Gastrocnemius medialis (tissue), 4 donors: ENCODE data around the gene ATPAF1. TPM values are rescaled to one million over a fixed set of nuclear protein-coding genes. Genes with fewer than 3 reads are reported as not detected.
A peak's percentile ranks its signal among the peaks of the same experiment; 100 is the strongest.

Experiments
- ATAC-seq, 2 donors: fragments of 150-250 bp; one replicate each; pipeline ENCODE4 v1.9.1; 2016
- DNase-seq, 2 donors: peaks; one replicate each; pipeline ENCODE4 v3.0.0-alpha.2; 2019
- H3K27ac ChIP-seq, 4 donors: fragments of 200-600 bp; sonication (generic); 1 replicate in 1 of 4; 2 replicates in 3 of 4; pipeline ENCODE4 v1.5.1; 2016 to 2018; ENCODE audit warnings: mild to moderate bottlenecking in 2 of 4, moderate library complexity in 1 of 4
- H3K27me3 ChIP-seq, 3 donors: fragments of 200-600 bp; sonication (generic) in 2 of 3; 1 replicate in 1 of 3; 2 replicates in 2 of 3; pipeline versions ENCODE4 v1.5.1 to v1.6.0; 2016 to 2019; ENCODE audit warnings: mild to moderate bottlenecking in 1 of 3, moderate library complexity in 1 of 3
- H3K36me3 ChIP-seq, 2 donors: fragments of 200-600 bp; sonication (generic) in 1 of 2; one replicate each; pipeline ENCODE4 v1.5.1; 2017 to 2018
- H3K4me1 ChIP-seq, 2 donors: fragments of 200-600 bp; sonication (generic) in 1 of 2; one replicate each; pipeline ENCODE4 v1.5.1; 2016 to 2017; ENCODE audit warnings: mild to moderate bottlenecking in 2 of 2
- H3K4me3 ChIP-seq, 4 donors: fragments of 200-600 bp; sonication (generic) in 3 of 4; 1 replicate in 1 of 4; 2 replicates in 3 of 4; pipeline ENCODE4 v1.5.1; 2016 to 2019; ENCODE audit warnings: mild to moderate bottlenecking in 2 of 4
- H3K9me3 ChIP-seq, 3 donors: fragments of 200-600 bp; sonication (generic) in 2 of 3; 1 replicate in 1 of 3; 2 replicates in 2 of 3; pipeline ENCODE4 v1.5.1; 2016 to 2019
- CTCF ChIP-seq, 5 experiments: fragments of 450-650 bp in 3 of 5; fragments of 200-600 bp in 2 of 5; sonication (generic) in 2 of 5; IDR thresholded peaks in 4 of 5; conservative IDR thresholded peaks in 1 of 5; 1 replicate in 4 of 5; 2 replicates in 1 of 5; pipeline ENCODE4 v1.5.1; 2016 to 2019; ENCODE audit warnings: antibody characterized with exemption in 5 of 5, mild to moderate bottlenecking in 3 of 5, moderate library complexity in 3 of 5
- POLR2A ChIP-seq, 2 donors: fragments of 450-650 bp; IDR thresholded peaks; one replicate each; pipeline ENCODE4 v1.6.1; 2017; ENCODE audit warnings: antibody characterized with exemption in 2 of 2, mild to moderate bottlenecking in 2 of 2, moderate library complexity in 2 of 2
- in situ Hi-C, 4 donors: fragments of 200-750 bp; cut with MboI; loops; one replicate each; pipeline versions ENCODE4 v1.15.0 to v1.8.0; 2017; ENCODE audit warnings: low sequenced_read_pairs in 4 of 4
- intact Hi-C: fragments of 100-400 bp; cut with DNase I; formaldehyde crosslinking; loops from one replicate; pipeline ENCODE4 v1.15.1; 2023; ENCODE audit warnings: low total_unique reads
- total RNA-seq, 4 donors: library from RNA; depleted of rRNA; stranded (reverse); fragments of >200 nt; gene quantifications; one replicate each; pipeline versions ENCODE4 v1.1.0 to v1.2.3, GENCODE V29; 2016

The ATPAF1 gene
- total RNA-seq, 4 donors from 2014 or later: 76.6 to 173 (median 135) TPM

- Histone ChIP-seq H3K36me3 (peaks cover 1 to 47% of the 10 kb centered on the region in 2 donors), H3K27ac (peak overlapping the region; percentile 42 to 68 (median 61)), H3K4me3 (no peak overlapping the region), H3K27me3 (no peaks in the 10 kb centered on the region), H3K4me1 (peaks cover 9 to 14% of the 10 kb centered on the region in 2 donors), H3K9me3 (no peaks in the 10 kb centered on the region)
- no peak for DNase-seq
- intact Hi-C loops: no loop called here
- in situ Hi-C loops: no loop called here
- peak; percentile 64 to 66 for ATAC-seq
- TF ChIP-seq CTCF (IDR thresholded peaks at IDR 0.05 in 4 of 5, conservative IDR thresholded peaks at IDR 0.05 in 1 of 5) (no peak), POLR2A (IDR thresholded peaks at IDR 0.05) (no peak)
These were observed 30.6 kb downstream of the ATPAF1 start for GRCh38 chr1:46637444-46638083.

GRCh38 chr1:46635205-46635604 is 33.0 kb downstream of the ATPAF1 start:
- intact Hi-C loops: no loop called here
- Histone ChIP-seq H3K4me1 (peaks cover 9 to 13% of the 10 kb centered on the region in 2 donors), H3K9me3 (no peaks in the 10 kb centered on the region), H3K36me3 (peaks cover 5 to 59% of the 10 kb centered on the region in 2 donors), H3K27me3 (no peaks in the 10 kb centered on the region), H3K4me3 (no peak overlapping the region), H3K27ac (no peak overlapping the region)
- TF ChIP-seq CTCF (IDR thresholded peaks at IDR 0.05 in 4 of 5, conservative IDR thresholded peaks at IDR 0.05 in 1 of 5) (no peak), POLR2A (IDR thresholded peaks at IDR 0.05) (no peak)
- in situ Hi-C loops: no loop called here
- DNase-seq (no peak), ATAC-seq (no peak)

GRCh38 chr1:46630719-46631118 is 37.4 kb downstream of the ATPAF1 start:
- H3K4me3 ChIP-seq: no peak overlapping the region
- no peak for ATAC-seq
- in situ Hi-C loops (no loop called here), intact Hi-C loops (no loop called here)
- H3K9me3 ChIP-seq: no peaks in the 10 kb centered on the region
- no peaks in the 10 kb centered on the region for H3K27me3 ChIP-seq
- peaks cover 5 to 56% of the 10 kb centered on the region in 2 donors for H3K36me3 ChIP-seq
- no peak for TF ChIP-seq CTCF (IDR thresholded peaks at IDR 0.05 in 4 of 5, conservative IDR thresholded peaks at IDR 0.05 in 1 of 5)
- TF ChIP-seq POLR2A (IDR thresholded peaks at IDR 0.05): no peak
- no peaks in the 10 kb centered on the region for H3K4me1 ChIP-seq
- no peak overlapping the region for H3K27ac ChIP-seq
- no peak for DNase-seq

- Histone ChIP-seq H3K4me1 (no peaks in the 10 kb centered on the region), H3K27me3 (no peaks in the 10 kb centered on the region), H3K27ac (no peak overlapping the region), H3K4me3 (no peak overlapping the region), H3K36me3 (no peaks in the 10 kb centered on the region), H3K9me3 (no peaks in the 10 kb centered on the region)
- TF ChIP-seq POLR2A (IDR thresholded peaks at IDR 0.05) (no peak), CTCF (IDR thresholded peaks at IDR 0.05 in 4 of 5, conservative IDR thresholded peaks at IDR 0.05 in 1 of 5) (no peak)
- DNase-seq: no peak
- no peak for ATAC-seq
- intact Hi-C loops: no loop called here
- in situ Hi-C loops: no loop called here
These were observed 44.2 kb downstream of the ATPAF1 start for GRCh38 chr1:46623743-46624644.
